GDM1 (cell line): ENCODE data around the gene ASCC3.
"Not testable (repeated sequence)": the region's sequence is repeated elsewhere in the genome, so short reads cannot be mapped to it uniquely, and the experiment has no call there.

Experiments
- DNase-seq: peaks from one replicate; lab custom pipeline; 2025; lab: John Stamatoyannopoulos, UW

ASCC3 gene

DNA sequence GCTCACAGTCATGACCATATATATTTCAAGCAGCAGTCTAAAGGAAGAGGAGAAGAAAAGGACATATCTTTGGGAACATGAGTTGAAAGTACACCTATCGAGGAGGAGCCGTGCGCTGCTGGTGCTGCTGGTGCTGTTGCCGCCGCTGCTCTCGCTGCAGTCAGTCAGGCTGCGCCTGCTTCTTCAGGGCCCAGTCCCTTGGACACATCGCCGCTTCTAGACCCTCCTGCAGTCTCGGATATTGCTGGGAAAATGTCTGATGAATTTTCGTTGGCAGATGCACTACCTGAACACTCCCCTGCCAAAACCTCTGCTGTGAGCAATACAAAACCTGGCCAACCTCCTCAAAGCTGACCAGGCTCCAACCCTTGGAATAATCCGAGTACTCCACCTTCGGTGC is 8.2 kb upstream of the ASCC3 start:
- no peak for DNase-seq

GRCh38 chr6:100886076-100886475 is 4.9 kb upstream of the ASCC3 start:
- DNase-seq = no peak

GRCh38 chr6:100883347-100883746 is 2.2 kb upstream of the ASCC3 start:
- DNase-seq = no peak

- DNase-seq = no peak
Observed at GRCh38 chr6:100881707-100882040, 545 bp upstream of the ASCC3 start.

DNA sequence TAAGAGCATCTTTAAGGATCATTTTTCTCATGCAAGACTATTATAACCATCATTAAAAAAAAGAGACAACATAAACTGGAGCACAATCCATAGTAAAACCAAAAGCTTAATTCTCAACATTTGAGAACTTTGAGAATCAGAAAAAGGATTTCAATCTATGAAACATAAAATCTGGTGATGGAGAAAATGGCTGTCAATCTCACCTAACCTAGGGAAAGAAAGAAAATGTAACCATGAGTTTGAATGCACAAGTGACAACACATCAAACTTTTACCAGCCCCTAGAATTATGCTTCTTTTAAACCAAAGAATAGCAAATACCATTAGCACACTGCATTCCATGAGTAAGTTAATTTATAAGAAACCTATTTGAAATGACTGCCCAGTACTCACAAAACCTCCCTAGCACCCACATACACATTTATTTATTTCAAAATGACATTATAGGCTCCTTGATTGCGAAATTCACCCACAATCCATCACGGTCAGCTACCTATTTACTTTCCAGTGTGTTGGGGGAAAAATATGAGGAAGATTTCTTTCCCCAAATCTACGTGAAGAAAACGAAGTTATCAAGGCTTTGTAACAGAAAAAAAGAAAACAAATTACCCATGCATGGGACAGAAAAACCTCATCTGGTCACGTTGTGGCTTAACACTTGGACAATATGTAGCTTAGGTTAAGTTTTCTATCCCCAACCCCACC is 828 bp downstream of the ASCC3 start:
- no peak for DNase-seq

DNA sequence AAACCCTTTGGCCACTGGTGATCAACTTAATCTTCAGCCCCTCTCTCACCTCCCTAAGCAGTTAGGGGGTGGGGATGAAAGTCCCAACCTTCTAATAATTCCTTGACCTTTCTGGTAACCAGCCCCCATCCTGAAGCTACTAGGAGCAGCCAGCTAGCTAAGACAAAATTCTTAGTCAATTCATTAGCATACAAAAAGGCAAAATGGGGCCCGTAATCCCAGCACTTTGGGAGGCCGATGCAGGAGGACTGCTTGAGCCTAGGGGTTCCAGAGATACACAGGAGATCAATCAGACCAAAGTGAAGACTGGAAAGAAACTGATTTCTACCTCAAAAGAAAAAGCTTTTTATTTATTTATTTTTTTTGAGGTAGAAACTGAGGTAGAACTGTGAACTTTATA is 1.8 kb downstream of the ASCC3 start:
- no peak for DNase-seq

- DNase-seq = no peak
Observed at GRCh38 chr6:100877851-100878250, 3.3 kb downstream of the ASCC3 start.

GRCh38 chr6:100876251-100876650 is 4.9 kb downstream of the ASCC3 start:
- DNase-seq = no peak

DNA sequence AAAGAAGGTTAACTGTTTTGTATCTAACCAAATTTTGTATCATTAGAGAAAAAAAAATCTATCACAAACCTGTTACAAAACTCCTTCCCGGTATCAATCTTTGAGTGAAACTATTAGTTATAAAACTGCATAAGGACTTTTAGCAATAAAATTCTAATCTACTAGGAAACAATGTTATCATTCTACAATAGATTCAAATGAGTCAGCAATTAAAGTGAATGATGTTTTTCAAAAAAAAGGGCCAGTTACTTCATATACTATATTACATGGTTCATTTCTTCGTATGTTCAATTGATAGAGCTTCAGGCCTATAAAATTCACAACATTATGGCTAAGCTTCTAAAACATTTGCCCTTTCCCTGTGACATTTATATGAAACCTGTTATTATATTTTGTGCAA is 15.6 kb downstream of the ASCC3 start:
- DNase-seq = no peak

- DNase-seq = no peak
Observed at GRCh38 chr6:100862063-100862462, 19.1 kb downstream of the ASCC3 start.

DNA sequence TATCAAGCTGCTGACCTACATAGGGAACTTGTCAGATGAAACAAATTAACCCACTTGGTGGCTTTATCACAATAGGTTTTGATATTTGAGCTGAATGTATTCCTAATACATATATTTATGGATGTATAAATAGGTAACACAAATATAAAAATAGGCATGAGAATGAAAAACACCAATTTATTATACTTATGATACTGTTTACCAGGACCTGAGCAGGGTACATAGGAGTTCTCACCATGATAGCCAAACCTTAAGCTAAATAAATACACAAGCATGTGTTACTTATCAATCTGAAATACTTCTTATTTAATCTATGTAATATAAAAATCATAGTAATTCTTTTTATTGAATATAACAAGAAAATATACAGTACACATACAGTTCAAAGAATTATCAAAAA is 25.0 kb downstream of the ASCC3 start:
- no peak for DNase-seq

GRCh38 chr6:100851819-100852218 is 29.3 kb downstream of the ASCC3 start:
- DNase-seq = no peak

GRCh38 chr6:100850174-100850573 is 31.0 kb downstream of the ASCC3 start:
- DNase-seq = no peak

DNA sequence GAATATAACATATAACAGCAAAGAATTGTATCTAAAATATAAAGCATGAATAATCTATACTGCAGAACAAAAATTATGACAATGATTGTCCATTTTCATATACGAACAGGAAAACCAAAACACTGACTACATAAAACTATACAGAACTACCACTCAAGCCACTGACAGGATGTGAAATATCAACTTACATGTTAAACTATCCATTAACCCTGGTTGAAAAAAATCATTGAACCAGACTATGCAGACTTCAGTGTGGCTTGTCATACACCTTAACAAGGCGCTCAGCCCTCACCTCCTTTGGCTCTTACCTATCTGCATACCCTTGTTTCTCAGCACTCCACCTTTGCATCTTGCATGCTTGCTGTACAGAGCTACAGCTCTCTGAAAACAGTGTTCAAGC is 34.9 kb downstream of the ASCC3 start:
- DNase-seq = no peak

DNA sequence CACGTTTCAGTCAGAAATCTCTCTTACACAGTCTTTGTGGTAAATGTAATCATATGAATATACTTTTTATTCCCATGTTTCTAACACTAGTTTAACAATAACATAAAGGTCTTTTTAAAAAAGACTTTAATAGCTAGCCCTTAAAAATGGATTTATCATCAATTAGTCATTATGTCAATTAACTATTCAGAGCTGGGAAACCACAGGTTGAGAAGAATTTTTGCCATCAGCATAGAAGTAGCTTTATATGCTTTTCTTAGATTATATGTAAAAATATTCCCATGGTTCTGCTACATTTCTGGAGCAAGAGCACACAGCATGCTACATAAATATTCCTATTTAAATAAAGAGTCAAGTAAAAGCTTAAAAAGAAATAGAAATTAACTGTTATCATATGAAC is 35.5 kb downstream of the ASCC3 start:
- no peak for DNase-seq

DNA sequence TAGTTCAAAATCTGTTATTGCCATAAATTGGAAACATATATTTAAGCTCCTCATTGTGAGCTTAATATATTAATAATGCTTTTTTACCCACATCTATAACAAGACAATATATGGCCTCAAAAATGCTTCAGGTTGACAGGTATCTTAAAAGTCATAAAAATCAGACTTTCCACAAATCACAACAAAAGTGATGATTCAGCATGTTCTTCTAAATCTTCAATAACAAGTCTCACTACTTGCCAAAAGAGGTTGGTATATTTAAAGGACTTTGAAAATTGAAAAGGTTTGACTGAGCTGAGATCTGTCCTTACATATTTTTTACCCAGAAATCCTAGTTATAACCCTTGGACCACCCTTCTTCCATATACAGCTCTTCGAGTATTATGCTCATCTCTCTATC is 41.7 kb downstream of the ASCC3 start:
- no peak for DNase-seq

- DNase-seq = no peak
Observed at GRCh38 chr6:100838011-100838410, 43.1 kb downstream of the ASCC3 start.

GRCh38 chr6:100833972-100834574 is 47.1 kb downstream of the ASCC3 start:
- DNase-seq = no peak

GRCh38 chr6:100829077-100829595 is 52.0 kb downstream of the ASCC3 start:
- DNase-seq = not testable (repeated sequence)

GRCh38 chr6:100823041-100823440 is 58.1 kb downstream of the ASCC3 start:
- no peak for DNase-seq

DNA sequence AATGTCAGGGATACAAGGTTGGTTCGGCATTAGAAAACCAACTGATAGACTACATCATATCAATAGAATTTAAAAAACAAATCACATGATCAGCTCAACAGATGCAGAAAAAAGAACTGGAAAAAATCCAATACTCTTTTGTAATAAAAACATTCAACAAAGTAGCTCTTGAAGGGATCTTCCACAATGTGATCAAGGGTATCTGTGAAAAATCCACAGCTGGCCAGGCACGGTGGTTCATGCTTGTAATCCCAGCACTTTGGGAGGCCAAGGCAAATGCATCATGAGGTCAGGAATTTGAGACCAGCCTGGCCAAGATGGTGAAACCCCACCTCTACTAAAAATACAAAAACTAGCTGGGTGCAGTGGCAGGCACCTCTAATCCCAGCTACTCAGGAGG is 63.1 kb downstream of the ASCC3 start:
- no peak for DNase-seq

- DNase-seq = no peak
Observed at GRCh38 chr6:100810015-100810414, 71.1 kb downstream of the ASCC3 start.

DNA sequence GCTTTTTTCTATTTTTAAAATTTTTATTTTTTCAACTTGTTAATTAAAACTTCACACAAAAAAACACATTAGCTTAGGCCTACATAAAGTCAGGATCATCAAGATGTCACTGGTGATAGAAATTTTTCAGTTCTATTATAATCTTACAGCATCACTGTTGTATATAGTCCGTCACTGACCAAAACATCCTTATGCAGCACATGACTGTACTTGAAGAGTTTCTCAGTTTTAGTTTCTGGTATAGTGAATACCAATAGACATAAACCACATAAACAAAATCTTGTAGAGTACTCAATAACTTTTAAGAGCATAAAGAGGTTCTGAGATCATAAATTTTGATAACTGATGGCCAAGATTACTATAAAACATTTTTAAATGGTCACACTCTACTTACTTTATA is 71.8 kb downstream of the ASCC3 start:
- no peak for DNase-seq
